ENCODE measurements around the gene CXCL12. TPM values are rescaled to one million over a fixed set of nuclear protein-coding genes. Genes with fewer than 3 reads are reported as not detected.
A peak's percentile ranks its signal among the peaks of the same experiment; 100 is the strongest.

CXCL12 gene
- polyA plus RNA-seq, 1 of the 3 experiments (the other 2 are of a cell fraction): 4.7 TPM

- Histone ChIP-seq H3K9me2 (no peaks in the 10 kb centered on the region), H4K20me1 (ENCODE audit: insufficient read depth) (peaks cover 29% of the 10 kb centered on the region), H3K4me1 (ENCODE audit: control insufficient read depth in 1 of 2, insufficient read depth in 2 of 2, low read depth in 1 of 2, low read length in 1 of 2) (peaks cover 0 to 4% of the 10 kb centered on the region in 2 experiments; a peak in 1 of 4 replicates), H3K27me3 (ENCODE audit: insufficient read depth) (peaks cover 6% of the 10 kb centered on the region; the same call in 1 of the 2 replicates), H3K79me2 (ENCODE audit: insufficient read depth) (peaks cover 39% of the 10 kb centered on the region), H3K36me3 (replicated peaks in 1 of 2; ENCODE audit: control insufficient read depth in 1 of 2, insufficient read depth in 2 of 2, low read length in 1 of 2) (no peaks in the 10 kb centered on the region), H3F3A (replicated peaks; ENCODE audit: insufficient read depth) (no peaks in the 10 kb centered on the region), H2AFZ (ENCODE audit: low read depth) (no peak overlapping the region), H3K27ac (ENCODE audit: low read depth in 2 of 2, low read length in 1 of 2) (no peak overlapping the region), H3K4me2 (peak overlapping the region; percentile 70; the same call in 1 of the 2 replicates), H3K4me3 (ENCODE audit: low read depth in 2 of 2, low read length in 1 of 2) (no peak overlapping the region), H3K9ac (no peak overlapping the region), H3K9me3 (no peaks in the 10 kb centered on the region)
- CTCF ChIA-PET: interaction anchor here (0.7 to 10.4 kb wide), 20 partner anchors 8 to 723 kb away, joined by 3 to 142 read pairs (median 4); no protein-coding TSS in a partner anchor
- DNase-seq: peak; percentile 47
- WGBS (ENCODE audit: low lambda C conversion rate): 42% methylated on average over 14 of the region's 50 CpGs
- TF ChIP-seq, protein P1, sequence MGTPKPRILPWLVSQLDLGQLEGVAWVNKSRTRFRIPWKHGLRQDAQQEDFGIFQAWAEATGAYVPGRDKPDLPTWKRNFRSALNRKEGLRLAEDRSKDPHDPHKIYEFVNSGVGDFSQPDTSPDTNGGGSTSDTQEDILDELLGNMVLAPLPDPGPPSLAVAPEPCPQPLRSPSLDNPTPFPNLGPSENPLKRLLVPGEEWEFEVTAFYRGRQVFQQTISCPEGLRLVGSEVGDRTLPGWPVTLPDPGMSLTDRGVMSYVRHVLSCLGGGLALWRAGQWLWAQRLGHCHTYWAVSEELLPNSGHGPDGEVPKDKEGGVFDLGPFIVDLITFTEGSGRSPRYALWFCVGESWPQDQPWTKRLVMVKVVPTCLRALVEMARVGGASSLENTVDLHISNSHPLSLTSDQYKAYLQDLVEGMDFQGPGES (IDR thresholded peaks at IDR 0.05; ENCODE audit: low read depth, low read length): no peak
- TF ChIP-seq RXRA (IDR thresholded peaks at IDR 0.05; ENCODE audit: borderline replicate concordance, low read depth) (no peak), TAF1 (IDR thresholded peaks at IDR 0.05; ENCODE audit: borderline replicate concordance, low read depth, low read length) (no peak), CHD2 (IDR thresholded peaks at IDR 0.05; ENCODE audit: low read length, partially characterized antibody) (no peak), JUND (IDR thresholded peaks at IDR 0.05) (no peak), EZH2phosphoT487 (IDR thresholded peaks at IDR 0.05; ENCODE audit: borderline replicate concordance, low read depth) (no peak), TEAD4 (IDR thresholded peaks at IDR 0.05; ENCODE audit: borderline replicate concordance, insufficient read depth) (no peak), CTCF (IDR thresholded peaks at IDR 0.05) (no peak), SMC3 (IDR thresholded peaks at IDR 0.05; ENCODE audit: low read depth, low read length) (no peak), NFIC (IDR thresholded peaks at IDR 0.05; ENCODE audit: borderline replicate concordance) (no peak), EP300 (IDR thresholded peaks at IDR 0.05; ENCODE audit: borderline replicate concordance in 1 of 2, low read depth in 1 of 2, low read length in 1 of 2) (no peak), RFX5 (IDR thresholded peaks at IDR 0.05; ENCODE audit: low read length) (no peak), SIN3A (IDR thresholded peaks at IDR 0.05; ENCODE audit: borderline replicate concordance, low read depth, low read length) (no peak), FOXM1 (IDR thresholded peaks at IDR 0.05; ENCODE audit: low read depth) (no peak)
- TF ChIP-seq, protein P2, sequence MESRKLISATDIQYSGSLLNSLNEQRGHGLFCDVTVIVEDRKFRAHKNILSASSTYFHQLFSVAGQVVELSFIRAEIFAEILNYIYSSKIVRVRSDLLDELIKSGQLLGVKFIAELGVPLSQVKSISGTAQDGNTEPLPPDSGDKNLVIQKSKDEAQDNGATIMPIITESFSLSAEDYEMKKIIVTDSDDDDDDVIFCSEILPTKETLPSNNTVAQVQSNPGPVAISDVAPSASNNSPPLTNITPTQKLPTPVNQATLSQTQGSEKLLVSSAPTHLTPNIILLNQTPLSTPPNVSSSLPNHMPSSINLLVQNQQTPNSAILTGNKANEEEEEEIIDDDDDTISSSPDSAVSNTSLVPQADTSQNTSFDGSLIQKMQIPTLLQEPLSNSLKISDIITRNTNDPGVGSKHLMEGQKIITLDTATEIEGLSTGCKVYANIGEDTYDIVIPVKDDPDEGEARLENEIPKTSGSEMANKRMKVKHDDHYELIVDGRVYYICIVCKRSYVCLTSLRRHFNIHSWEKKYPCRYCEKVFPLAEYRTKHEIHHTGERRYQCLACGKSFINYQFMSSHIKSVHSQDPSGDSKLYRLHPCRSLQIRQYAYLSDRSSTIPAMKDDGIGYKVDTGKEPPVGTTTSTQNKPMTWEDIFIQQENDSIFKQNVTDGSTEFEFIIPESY (IDR thresholded peaks at IDR 0.05; ENCODE audit: borderline replicate concordance, low read depth): no peak
- TF ChIP-seq, protein P3, sequence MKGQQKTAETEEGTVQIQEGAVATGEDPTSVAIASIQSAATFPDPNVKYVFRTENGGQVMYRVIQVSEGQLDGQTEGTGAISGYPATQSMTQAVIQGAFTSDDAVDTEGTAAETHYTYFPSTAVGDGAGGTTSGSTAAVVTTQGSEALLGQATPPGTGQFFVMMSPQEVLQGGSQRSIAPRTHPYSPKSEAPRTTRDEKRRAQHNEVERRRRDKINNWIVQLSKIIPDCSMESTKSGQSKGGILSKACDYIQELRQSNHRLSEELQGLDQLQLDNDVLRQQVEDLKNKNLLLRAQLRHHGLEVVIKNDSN (IDR thresholded peaks at IDR 0.05; ENCODE audit: borderline replicate concordance, low read depth): no peak
- TF ChIP-seq, protein P4, sequence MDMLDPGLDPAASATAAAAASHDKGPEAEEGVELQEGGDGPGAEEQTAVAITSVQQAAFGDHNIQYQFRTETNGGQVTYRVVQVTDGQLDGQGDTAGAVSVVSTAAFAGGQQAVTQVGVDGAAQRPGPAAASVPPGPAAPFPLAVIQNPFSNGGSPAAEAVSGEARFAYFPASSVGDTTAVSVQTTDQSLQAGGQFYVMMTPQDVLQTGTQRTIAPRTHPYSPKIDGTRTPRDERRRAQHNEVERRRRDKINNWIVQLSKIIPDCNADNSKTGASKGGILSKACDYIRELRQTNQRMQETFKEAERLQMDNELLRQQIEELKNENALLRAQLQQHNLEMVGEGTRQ (IDR thresholded peaks at IDR 0.05; ENCODE audit: borderline replicate concordance, low read depth, low read length): no peak
- POLR2A ChIA-PET: interaction anchor here (1.7 kb wide), 1 partner anchor 696 kb away, joined by 7 read pairs; no protein-coding TSS in a partner anchor
These were observed 972 bp upstream of the CXCL12 start for GRCh38 chr10:44385696-44386441.
